ENCODE data around the gene NOTUM. TPM values are rescaled to one million over a fixed set of nuclear protein-coding genes. Genes with fewer than 3 reads are reported as not detected.

NOTUM gene
- total and polyA plus RNA-seq, 10 of the 15 experiments (the other 5 are each of a cell fraction or from before 2014, with no cell fraction given) = 0.04 to 0.13 TPM; not detected in 8

GRCh38 chr17:81973432-81973831, 12.4 kb upstream of the NOTUM start:
- no peak for FAIRE-seq
- intact Hi-C loops (cut with micrococcal nuclease; ENCODE audit: unreplicated experiment) (no loop called here), in situ Hi-C loops (cut with MboI) (no loop called here)
- BruUV-seq (replicated peaks) = no TSS peak
- Histone ChIP-seq H4K20me1 (ENCODE audit: control insufficient read depth, insufficient read depth) (no peaks in the 10 kb centered on the region), H3K79me2 (ENCODE audit: control insufficient read depth, insufficient read depth, low read length) (no peaks in the 10 kb centered on the region; the same call in 1 of the 2 replicates), H2AFZ (ENCODE audit: control insufficient read depth, low read depth, low read length) (no peak overlapping the region), H3K27ac (ENCODE audit: control insufficient read depth, insufficient read depth) (no peak overlapping the region), H3K4me2 (ENCODE audit: control insufficient read depth, insufficient read depth) (no peak overlapping the region), H3K4me1 (ENCODE audit: control insufficient read depth, insufficient read depth, low read length) (peaks cover 9% of the 10 kb centered on the region), H3K9ac (ENCODE audit: control insufficient read depth, insufficient read depth, low read length) (no peak overlapping the region), H3K4me3 (no peak overlapping the region), H3K36me3 (ENCODE audit: control insufficient read depth in 2 of 2, insufficient read depth in 2 of 2, low read length in 1 of 2) (no peaks in the 10 kb centered on the region), H3K9me3 (replicated peaks; ENCODE audit: control insufficient read depth, insufficient read depth, low read length) (peaks cover 2% of the 10 kb centered on the region; the same call in 2 of the 3 replicates), H3K27me3 (replicated peaks in 1 of 2; ENCODE audit: control insufficient read depth in 2 of 2, insufficient read depth in 2 of 2, low read length in 1 of 2) (no peaks in the 10 kb centered on the region)
- TF ChIP-seq NRF1 (conservative IDR thresholded peaks at IDR 0.05; ENCODE audit: low read depth, low read length) (no peak), CBX3 (IDR thresholded peaks at IDR 0.05; ENCODE audit: borderline replicate concordance, low read depth) (no peak), JUND (IDR thresholded peaks at IDR 0.05; ENCODE audit: low read depth, low read length) (no peak), RBBP5 (conservative IDR thresholded peaks at IDR 0.05) (no peak), MYC (IDR thresholded peaks at IDR 0.05; ENCODE audit: insufficient read depth, insufficient read length, insufficient replicate concordance, low read length, severe bottlenecking) (no peak), ATF7 (IDR thresholded peaks at IDR 0.05; ENCODE audit: low read depth) (no peak), CHD2 (IDR thresholded peaks at IDR 0.05; ENCODE audit: borderline replicate concordance, low read depth, low read length) (no peak), NFXL1 (IDR thresholded peaks at IDR 0.05; ENCODE audit: borderline replicate concordance) (no peak), TBL1XR1 (IDR thresholded peaks at IDR 0.05; ENCODE audit: low read depth, low read length) (no peak), NFIC (IDR thresholded peaks at IDR 0.05; ENCODE audit: low read depth, low read length) (no peak), ZNF622 (IDR thresholded peaks at IDR 0.05) (no peak), IRF4 (IDR thresholded peaks at IDR 0.05; ENCODE audit: low read depth, low read length) (no peak)
- TF ChIP-seq, protein P1, sequence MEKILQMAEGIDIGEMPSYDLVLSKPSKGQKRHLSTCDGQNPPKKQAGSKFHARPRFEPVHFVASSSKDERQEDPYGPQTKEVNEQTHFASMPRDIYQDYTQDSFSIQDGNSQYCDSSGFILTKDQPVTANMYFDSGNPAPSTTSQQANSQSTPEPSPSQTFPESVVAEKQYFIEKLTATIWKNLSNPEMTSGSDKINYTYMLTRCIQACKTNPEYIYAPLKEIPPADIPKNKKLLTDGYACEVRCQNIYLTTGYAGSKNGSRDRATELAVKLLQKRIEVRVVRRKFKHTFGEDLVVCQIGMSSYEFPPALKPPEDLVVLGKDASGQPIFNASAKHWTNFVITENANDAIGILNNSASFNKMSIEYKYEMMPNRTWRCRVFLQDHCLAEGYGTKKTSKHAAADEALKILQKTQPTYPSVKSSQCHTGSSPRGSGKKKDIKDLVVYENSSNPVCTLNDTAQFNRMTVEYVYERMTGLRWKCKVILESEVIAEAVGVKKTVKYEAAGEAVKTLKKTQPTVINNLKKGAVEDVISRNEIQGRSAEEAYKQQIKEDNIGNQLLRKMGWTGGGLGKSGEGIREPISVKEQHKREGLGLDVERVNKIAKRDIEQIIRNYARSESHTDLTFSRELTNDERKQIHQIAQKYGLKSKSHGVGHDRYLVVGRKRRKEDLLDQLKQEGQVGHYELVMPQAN (conservative IDR thresholded peaks at IDR 0.05) = no peak
- SMC1A ChIA-PET (ENCODE audit: uncharacterized antibody, unreplicated experiment) = no interaction called here
- no peak for DNase-seq (ENCODE audit: low read depth, low spot score)
- no peak for ATAC-seq
- POLR2A ChIA-PET = interaction anchor here (0.6 kb wide), 2 partner anchors 64 to 155 kb away, joined by 3 read pairs; no protein-coding TSS in a partner anchor
- RAD21 ChIA-PET (ENCODE audit: unreplicated experiment) = no interaction called here
- CTCF ChIA-PET = no interaction called here
